ENCODE data around the gene SETD6.
A peak's percentile ranks its signal among the peaks of the same experiment; 100 is the strongest.

SETD6 gene

GRCh38 chr16:58500430-58501241, 14.7 kb upstream of the SETD6 start:
- no peaks in the 10 kb centered on the region for H3K27me3 ChIP-seq (ENCODE audit: low read depth, low read length)
- no peaks in the 10 kb centered on the region for H3K9me3 ChIP-seq (ENCODE audit: insufficient read depth, low read length)
- H3K4me1 ChIP-seq (ENCODE audit: low read length) = peaks cover 27% of the 10 kb centered on the region
- H3K79me2 ChIP-seq (ENCODE audit: low read length) = no peaks in the 10 kb centered on the region
- H3K36me3 ChIP-seq (replicated peaks; ENCODE audit: low read depth, low read length) = no peaks in the 10 kb centered on the region
- no peak for TF ChIP-seq EZH2phosphoT487 (IDR thresholded peaks at IDR 0.05; ENCODE audit: low read depth)
- no peak for TF ChIP-seq CTCF (IDR thresholded peaks at IDR 0.05; ENCODE audit: low read depth, low read length)
- H3K4me3 ChIP-seq (ENCODE audit: low read length) = peak overlapping the region; percentile 89
- no peaks in the 10 kb centered on the region for H4K20me1 ChIP-seq (ENCODE audit: insufficient read depth, low read length)
- H3K27ac ChIP-seq (ENCODE audit: low read length) = no peak overlapping the region
- H3K4me2 ChIP-seq (ENCODE audit: low read length) = peak overlapping the region; percentile 99
- H3K9ac ChIP-seq (ENCODE audit: low read length) = peak overlapping the region; percentile 28
- peak overlapping the region; percentile 96 for H2AFZ ChIP-seq (ENCODE audit: low read depth, low read length)

- H4K20me1 ChIP-seq (ENCODE audit: insufficient read depth, low read length) = no peaks in the 10 kb centered on the region
- no peak overlapping the region for H3K27ac ChIP-seq (ENCODE audit: low read length)
- no peaks in the 10 kb centered on the region for H3K36me3 ChIP-seq (replicated peaks; ENCODE audit: low read depth, low read length)
- no peaks in the 10 kb centered on the region for H3K9me3 ChIP-seq (ENCODE audit: insufficient read depth, low read length)
- H3K4me1 ChIP-seq (ENCODE audit: low read length) = peaks cover 25% of the 10 kb centered on the region
- TF ChIP-seq EZH2phosphoT487 (IDR thresholded peaks at IDR 0.05; ENCODE audit: low read depth) (no peak), CTCF (IDR thresholded peaks at IDR 0.05; ENCODE audit: low read depth, low read length) (no peak)
- H3K27me3 ChIP-seq (ENCODE audit: low read depth, low read length) = no peaks in the 10 kb centered on the region
- H3K4me3 ChIP-seq (ENCODE audit: low read length) = peak overlapping the region; percentile 89
- H3K79me2 ChIP-seq (ENCODE audit: low read length) = no peaks in the 10 kb centered on the region
- peak overlapping the region; percentile 28; the same call in 1 of the 2 replicates for H3K9ac ChIP-seq (ENCODE audit: low read length)
- H3K4me2 ChIP-seq (ENCODE audit: low read length) = peak overlapping the region; percentile 99
- no peak overlapping the region for H2AFZ ChIP-seq (ENCODE audit: low read depth, low read length)
Measured at GRCh38 chr16:58501242-58502131, 13.8 kb upstream of the SETD6 start.

- H3K9me3 ChIP-seq (ENCODE audit: insufficient read depth, low read length) = no peaks in the 10 kb centered on the region
- no peaks in the 10 kb centered on the region for H3K36me3 ChIP-seq (replicated peaks; ENCODE audit: low read depth, low read length)
- no peak overlapping the region for H3K9ac ChIP-seq (ENCODE audit: low read length)
- peaks cover 16% of the 10 kb centered on the region for H3K4me1 ChIP-seq (ENCODE audit: low read length)
- H4K20me1 ChIP-seq (ENCODE audit: insufficient read depth, low read length) = no peaks in the 10 kb centered on the region
- H3K27ac ChIP-seq (ENCODE audit: low read length) = no peak overlapping the region
- TF ChIP-seq CTCF (IDR thresholded peaks at IDR 0.05; ENCODE audit: low read depth, low read length) (no peak), EZH2phosphoT487 (IDR thresholded peaks at IDR 0.05; ENCODE audit: low read depth) (no peak)
- no peak overlapping the region for H3K4me3 ChIP-seq (ENCODE audit: low read length)
- H3K79me2 ChIP-seq (ENCODE audit: low read length) = no peaks in the 10 kb centered on the region
- no peak overlapping the region for H3K4me2 ChIP-seq (ENCODE audit: low read length)
- H3K27me3 ChIP-seq (ENCODE audit: low read depth, low read length) = no peaks in the 10 kb centered on the region
- no peak overlapping the region for H2AFZ ChIP-seq (ENCODE audit: low read depth, low read length)
Measured at GRCh38 chr16:58502217-58502921, 12.9 kb upstream of the SETD6 start.
